HG02571 (cell line): ENCODE measurements around the gene FIBCD1.

Experiments used
- ATAC-seq: cut with Tn5 transposase; IDR thresholded peaks from one replicate; pipeline ENCODE4 v1.9.1; 2021; ENCODE audit warnings: mild to moderate bottlenecking, moderate library complexity; ENCODE audit not compliant: unreplicated experiment

Gene FIBCD1

GRCh38 chr9:130923611-130924447 is 15.2 kb downstream of the FIBCD1 start:
- no peak for ATAC-seq

DNA sequence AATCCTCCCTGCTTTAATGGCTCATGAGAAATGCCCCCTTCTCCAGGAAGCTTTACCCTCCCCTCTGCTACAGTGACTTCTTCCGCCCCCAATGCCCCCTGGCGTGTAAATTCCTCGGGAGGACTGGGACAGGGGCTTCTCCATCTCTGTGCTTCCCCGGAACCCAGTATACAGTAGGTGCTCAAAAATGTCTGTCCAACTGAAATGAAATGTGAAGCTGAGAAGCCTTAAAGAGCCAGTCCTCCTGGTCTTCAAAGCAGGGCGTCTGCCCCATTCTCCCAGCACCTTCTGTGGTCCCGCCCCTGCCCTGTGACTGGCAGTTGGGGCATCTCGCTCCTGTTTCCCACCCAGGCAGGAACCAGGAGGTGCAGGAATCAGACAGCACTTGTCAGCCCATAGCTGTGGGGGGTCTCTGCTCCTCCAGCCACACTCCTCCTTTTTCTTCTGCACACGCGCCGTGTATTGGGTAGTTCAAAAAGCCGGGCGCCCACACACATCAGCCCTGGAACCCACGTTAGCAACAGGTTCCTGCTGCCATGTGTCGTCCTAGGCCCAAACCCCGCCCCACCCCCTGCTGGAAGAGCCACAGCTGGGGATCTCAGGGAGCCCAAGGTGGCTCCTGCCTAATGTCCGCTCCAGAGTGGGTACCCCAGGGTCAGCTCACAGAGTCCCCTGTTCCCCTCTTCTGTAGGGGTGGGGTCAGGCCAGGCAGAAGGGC is 16.0 kb downstream of the FIBCD1 start:
- no peak for ATAC-seq

DNA sequence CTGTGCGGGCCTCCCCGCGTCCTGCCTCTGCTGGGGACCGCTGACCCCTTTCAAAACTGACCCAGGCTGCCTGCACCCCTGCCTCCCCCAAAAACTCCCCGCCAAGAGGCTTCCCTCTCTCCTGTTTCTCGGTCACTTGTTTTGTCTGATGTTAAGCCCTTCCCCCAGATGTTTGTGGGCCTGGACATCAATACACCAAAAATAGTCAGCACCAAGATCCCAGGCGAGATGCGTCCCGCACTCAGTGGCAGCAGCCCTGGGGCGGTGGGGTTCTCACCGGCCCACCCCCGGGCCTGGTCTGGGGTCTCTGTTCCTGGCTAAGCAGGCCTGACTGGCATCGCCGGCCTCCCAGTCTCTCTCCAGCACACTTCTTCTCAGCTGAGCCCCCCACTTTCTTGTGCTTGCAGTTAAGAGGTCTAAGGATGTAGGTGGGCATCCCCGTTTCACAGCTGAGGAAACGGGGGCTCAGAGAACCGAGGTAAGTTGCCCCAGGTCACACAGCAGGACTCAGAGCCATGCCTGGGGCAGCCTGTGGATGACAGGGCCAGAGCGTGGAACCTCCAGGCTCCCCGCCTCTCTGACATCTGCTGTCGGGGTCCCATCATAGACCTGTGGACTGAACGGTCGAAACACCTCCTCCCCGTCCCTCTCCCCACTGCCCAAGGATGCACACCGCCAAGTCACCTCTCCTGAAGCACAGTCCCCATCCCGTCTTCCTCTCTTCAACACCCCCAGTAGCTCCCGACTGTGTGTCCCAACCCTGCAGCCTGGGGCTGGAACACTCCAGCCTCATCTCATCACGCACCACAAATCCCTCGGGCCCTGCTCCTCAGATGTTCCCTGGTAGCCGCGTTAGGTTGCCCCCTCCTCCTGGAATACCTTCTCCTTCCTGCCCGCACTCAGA is 16.8 kb downstream of the FIBCD1 start:
- ATAC-seq: no peak

- ATAC-seq: no peak
Measured at GRCh38 chr9:130921300-130921988, 17.6 kb downstream of the FIBCD1 start.

- ATAC-seq: no peak
Measured at GRCh38 chr9:130920762-130921299, 18.2 kb downstream of the FIBCD1 start.

- ATAC-seq: no peak
Measured at GRCh38 chr9:130920233-130920632, 18.8 kb downstream of the FIBCD1 start.

- no peak for ATAC-seq
Measured at GRCh38 chr9:130919559-130920145, 19.4 kb downstream of the FIBCD1 start.

DNA sequence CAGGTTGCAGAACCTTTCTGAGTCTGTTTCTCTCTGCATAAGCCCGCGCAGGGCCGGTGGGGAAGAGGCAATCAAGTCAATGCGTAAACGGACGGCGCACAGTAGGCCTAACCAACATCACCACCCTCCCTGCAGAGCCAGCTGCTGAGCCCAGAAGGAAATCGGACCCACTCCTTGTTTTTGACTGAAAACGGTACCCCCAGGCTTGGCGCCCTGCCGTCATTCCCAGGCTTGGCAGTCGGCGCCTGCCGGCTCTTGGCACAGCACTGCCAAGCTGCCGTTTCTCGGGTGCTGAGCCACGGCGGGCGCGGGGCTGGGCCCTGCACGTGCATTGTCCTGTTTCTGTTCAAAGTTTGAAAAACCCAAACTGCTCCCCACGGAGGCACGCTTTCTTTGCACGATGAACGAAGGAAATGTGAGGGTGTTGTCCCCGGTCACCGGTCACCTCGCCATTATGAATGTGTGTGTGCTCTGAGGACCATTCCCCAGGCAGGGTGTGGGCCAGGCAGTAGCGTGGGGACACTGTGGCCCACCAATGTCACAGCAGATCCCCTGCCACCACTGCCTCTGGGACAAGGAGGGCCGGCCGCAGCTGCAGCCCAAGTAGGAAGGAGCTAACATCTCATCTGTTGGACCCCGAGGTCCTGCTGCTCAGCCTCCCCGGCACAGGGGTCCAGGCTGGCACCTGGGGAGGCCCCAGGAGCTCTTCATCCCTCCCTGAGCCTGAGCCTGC is 20.1 kb downstream of the FIBCD1 start:
- ATAC-seq: no peak

GRCh38 chr9:130918101-130918825 is 20.8 kb downstream of the FIBCD1 start:
- no peak for ATAC-seq

GRCh38 chr9:130917168-130917960 is 21.7 kb downstream of the FIBCD1 start:
- ATAC-seq: no peak

DNA sequence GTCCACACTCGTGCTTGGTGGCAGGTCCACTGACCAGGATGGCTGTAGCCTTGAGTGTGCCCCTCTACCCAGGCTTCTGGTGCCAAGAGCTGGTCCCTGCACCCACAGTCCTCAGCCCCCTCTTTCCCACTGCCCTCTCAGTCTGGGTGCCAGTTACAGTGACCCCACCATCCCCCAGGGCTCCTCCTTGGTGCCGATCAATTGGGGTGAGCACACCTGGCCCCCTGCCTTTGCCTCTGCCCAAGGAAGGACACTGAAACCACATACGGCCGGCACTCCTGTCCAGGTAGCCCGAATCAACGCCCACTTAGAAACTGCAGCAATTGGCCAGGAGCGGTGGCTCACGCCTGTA is 24.0 kb downstream of the FIBCD1 start:
- no peak for ATAC-seq

GRCh38 chr9:130914417-130915095 is 24.5 kb downstream of the FIBCD1 start:
- no peak for ATAC-seq

- ATAC-seq: no peak
Measured at GRCh38 chr9:130913599-130914416, 25.2 kb downstream of the FIBCD1 start.

- no peak for ATAC-seq
Measured at GRCh38 chr9:130912932-130913598, 26.0 kb downstream of the FIBCD1 start.

GRCh38 chr9:130911254-130912049 is 27.6 kb downstream of the FIBCD1 start:
- no peak for ATAC-seq
